Lung (tissue), 12 donors: ENCODE measurements around the gene FSTL5. TPM values are rescaled to one million over a fixed set of nuclear protein-coding genes. Genes with fewer than 3 reads are reported as not detected.

Experiments used
- ATAC-seq: fragments of 200-7000 bp; cut with Tn5 transposase; one replicate; pipeline ENCODE4 v1.9.1; 2020; ENCODE audit warnings: moderate number of reproducible peaks; ENCODE audit not compliant: insufficient read depth, low FRiP score
- DNase-seq, 3 donors: peaks; one replicate each; pipeline ENCODE4 v3.0.0-alpha.2; 2013 to 2017
- H3K27ac ChIP-seq, 2 donors: one replicate each; pipeline ENCODE4 v1.5.1; 2013; ENCODE audit warnings: mild to moderate bottlenecking in 2 of 2, moderate library complexity in 2 of 2, control low read depth in 1 of 2, inconsistent platforms in 1 of 2, low read depth in 1 of 2, low read length in 1 of 2
- H3K27me3 ChIP-seq, 3 donors: one replicate each; pipeline ENCODE4 v1.5.1; 2013; ENCODE audit warnings: low read length in 2 of 3; ENCODE audit not compliant: control insufficient read depth in 3 of 3, insufficient read depth in 3 of 3
- H3K36me3 ChIP-seq, 4 donors: one replicate each; pipeline ENCODE4 v1.5.1; 2013; ENCODE audit warnings: low read length in 4 of 4, mild to moderate bottlenecking in 1 of 4, moderate library complexity in 1 of 4; ENCODE audit not compliant: control insufficient read depth in 4 of 4, insufficient read depth in 4 of 4
- H3K4me1 ChIP-seq, 5 donors: one replicate each; pipeline ENCODE4 v1.5.1; 2013; ENCODE audit warnings: low read length in 5 of 5, mild to moderate bottlenecking in 2 of 5, moderate library complexity in 1 of 5; ENCODE audit not compliant: control insufficient read depth in 5 of 5, insufficient read depth in 5 of 5
- H3K4me3 ChIP-seq: one replicate; pipeline ENCODE4 v1.5.1; 2013; ENCODE audit warnings: mild to moderate bottlenecking, control low read depth, moderate library complexity
- H3K9ac ChIP-seq, 2 donors: one replicate each; pipeline ENCODE4 v1.5.1; 2013; ENCODE audit warnings: low read length in 2 of 2, control low read depth in 1 of 2; ENCODE audit not compliant: insufficient read depth in 1 of 2
- H3K9me3 ChIP-seq, 4 donors: one replicate each; pipeline ENCODE4 v1.5.1; 2013; ENCODE audit warnings: low read length in 3 of 4, mild to moderate bottlenecking in 1 of 4, moderate library complexity in 1 of 4; ENCODE audit not compliant: control insufficient read depth in 4 of 4, insufficient read depth in 3 of 4
- CTCF ChIP-seq: IDR thresholded peaks from 2 replicates; pipeline ENCODE4 v1.5.1; 2012; ENCODE audit warnings: mild to moderate bottlenecking; ENCODE audit errors: control extremely low read depth, extremely low read depth
- WGBS, 2 donors: extraction: QIAGEN DNeasy Blood & Tissue Kit; methylation state at CpG; one replicate each; pipeline ENCODE4 v1.1.7; 2013; 5-methylcytosine and 5-hydroxymethylcytosine counted together
- polyA plus RNA-seq, 2 donors: library from polyadenylated mRNA; stranded (reverse); fragments of 200-250 nt; gene quantifications; one replicate each; pipeline ENCODE4 v1.2.1, GENCODE V29; 2013
- total RNA-seq, 2 donors: library from RNA; depleted of rRNA in 1 of 2; stranded (reverse); fragments of >200 nt in 1 of 2; gene quantifications; one replicate each; pipeline ENCODE4 v1.2.1, GENCODE V29; 2014 to 2021
- donor health status: control.
- donor health status: control.
- donor health status: Bipolar disorder and iron deficiency.
- donor health status: healthy.
- donor health status: DM: yes; HTN: yes; CAD: no.

Gene FSTL5
- total and polyA plus RNA-seq, 4 donors: 0.23 TPM; not detected in 3

GRCh38 chr4:162140051-162140683, 23.6 kb downstream of the FSTL5 start:
- ATAC-seq (no peak), DNase-seq (no peak)
- H3K4me1 ChIP-seq: no peaks in the 10 kb centered on the region
- no peaks in the 10 kb centered on the region for H3K27me3 ChIP-seq
- H3K27ac ChIP-seq: no peak overlapping the region
- no peak overlapping the region for H3K4me3 ChIP-seq
- H3K36me3 ChIP-seq: no peaks in the 10 kb centered on the region
- H3K9ac ChIP-seq: no peak overlapping the region
- no peaks in the 10 kb centered on the region for H3K9me3 ChIP-seq
- TF ChIP-seq CTCF: no peak

- ATAC-seq (no peak), DNase-seq (no peak)
- H3K4me1 ChIP-seq: no peaks in the 10 kb centered on the region
- WGBS, 2 donors: 65 to 78% methylated on average over 2 of the region's 2 CpGs
- no peaks in the 10 kb centered on the region for H3K9me3 ChIP-seq
- H3K4me3 ChIP-seq: no peak overlapping the region
- no peaks in the 10 kb centered on the region for H3K36me3 ChIP-seq
- H3K27ac ChIP-seq: no peak overlapping the region
- H3K9ac ChIP-seq: no peak overlapping the region
- TF ChIP-seq CTCF: no peak
- H3K27me3 ChIP-seq: no peaks in the 10 kb centered on the region
Observed at GRCh38 chr4:162139412-162139811, 24.4 kb downstream of the FSTL5 start.

GRCh38 chr4:162131256-162131655, 32.5 kb downstream of the FSTL5 start:
- WGBS, 2 donors: 53 to 65% methylated on average over 2 of the region's 2 CpGs
- no peaks in the 10 kb centered on the region for H3K4me1 ChIP-seq
- ATAC-seq: no peak
- no peaks in the 10 kb centered on the region for H3K36me3 ChIP-seq
- H3K9ac ChIP-seq: no peak overlapping the region
- TF ChIP-seq CTCF: no peak
- no peak for DNase-seq
- no peak overlapping the region for H3K4me3 ChIP-seq
- H3K9me3 ChIP-seq: no peaks in the 10 kb centered on the region
- no peaks in the 10 kb centered on the region for H3K27me3 ChIP-seq
- H3K27ac ChIP-seq: no peak overlapping the region

GRCh38 chr4:162126729-162127128, 37.1 kb downstream of the FSTL5 start:
- Histone ChIP-seq H3K27ac (no peak overlapping the region), H3K9ac (no peak overlapping the region), H3K4me3 (no peak overlapping the region), H3K36me3 (no peaks in the 10 kb centered on the region), H3K9me3 (no peaks in the 10 kb centered on the region), H3K4me1 (no peaks in the 10 kb centered on the region), H3K27me3 (no peaks in the 10 kb centered on the region)
- TF ChIP-seq CTCF: no peak
- no peak for DNase-seq
- ATAC-seq: no peak
- 61 to 75% methylated on average over 3 of the region's 3 CpGs for WGBS, 2 donors
